ENCODE measurements around the gene PPIL4. TPM values are rescaled to one million over a fixed set of nuclear protein-coding genes. Genes with fewer than 3 reads are reported as not detected.

Gene PPIL4
- total RNA-seq, 1 donor: 46.0 TPM

DNA sequence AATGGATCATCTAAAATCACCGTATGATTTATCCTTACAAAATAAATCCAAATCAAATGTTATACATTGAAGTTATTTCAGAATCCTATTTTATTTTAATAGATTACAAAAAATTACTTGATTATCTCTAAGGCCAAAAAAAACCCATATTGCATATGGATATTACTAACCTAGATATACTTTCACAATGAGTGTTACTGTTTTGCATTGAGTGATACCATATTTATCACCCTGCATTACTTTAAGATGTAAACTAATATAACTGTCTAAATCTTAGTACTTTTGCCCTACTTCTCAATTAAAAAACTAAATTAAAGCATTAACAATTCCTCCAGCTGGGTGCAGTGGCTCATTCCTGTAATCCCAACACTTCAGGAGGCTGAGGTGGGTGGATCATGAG is 11.1 kb downstream of the PPIL4 start:
- TF ChIP-seq, protein P1, sequence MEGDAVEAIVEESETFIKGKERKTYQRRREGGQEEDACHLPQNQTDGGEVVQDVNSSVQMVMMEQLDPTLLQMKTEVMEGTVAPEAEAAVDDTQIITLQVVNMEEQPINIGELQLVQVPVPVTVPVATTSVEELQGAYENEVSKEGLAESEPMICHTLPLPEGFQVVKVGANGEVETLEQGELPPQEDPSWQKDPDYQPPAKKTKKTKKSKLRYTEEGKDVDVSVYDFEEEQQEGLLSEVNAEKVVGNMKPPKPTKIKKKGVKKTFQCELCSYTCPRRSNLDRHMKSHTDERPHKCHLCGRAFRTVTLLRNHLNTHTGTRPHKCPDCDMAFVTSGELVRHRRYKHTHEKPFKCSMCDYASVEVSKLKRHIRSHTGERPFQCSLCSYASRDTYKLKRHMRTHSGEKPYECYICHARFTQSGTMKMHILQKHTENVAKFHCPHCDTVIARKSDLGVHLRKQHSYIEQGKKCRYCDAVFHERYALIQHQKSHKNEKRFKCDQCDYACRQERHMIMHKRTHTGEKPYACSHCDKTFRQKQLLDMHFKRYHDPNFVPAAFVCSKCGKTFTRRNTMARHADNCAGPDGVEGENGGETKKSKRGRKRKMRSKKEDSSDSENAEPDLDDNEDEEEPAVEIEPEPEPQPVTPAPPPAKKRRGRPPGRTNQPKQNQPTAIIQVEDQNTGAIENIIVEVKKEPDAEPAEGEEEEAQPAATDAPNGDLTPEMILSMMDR (IDR thresholded peaks at IDR 0.05; ENCODE audit: insufficient read depth, low read length): no peak
- H3K4me3 ChIP-seq (ENCODE audit: low read depth, low read length): no peak overlapping the region
- no peak for DNase-seq (ENCODE audit: low read depth)

DNA sequence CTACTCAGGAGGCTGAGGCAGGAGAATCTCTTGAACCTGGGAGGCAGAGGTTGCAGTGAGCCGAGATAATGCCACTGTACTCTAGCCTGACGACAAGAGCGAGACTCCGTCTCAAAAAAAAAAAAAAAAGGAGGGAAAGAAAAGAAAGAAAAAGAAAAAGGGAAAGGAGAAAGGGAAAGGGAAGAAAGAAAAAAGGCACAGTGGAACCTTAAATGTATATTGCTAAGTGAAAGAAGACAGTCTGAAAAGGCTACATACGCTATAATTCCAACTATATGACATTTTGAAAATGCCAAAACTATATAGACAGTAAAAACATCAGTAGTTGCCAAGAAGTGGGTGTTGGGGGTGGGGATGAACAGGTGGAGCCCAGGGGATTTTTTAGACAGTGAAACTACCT is 16.2 kb downstream of the PPIL4 start:
- no peak overlapping the region for H3K4me3 ChIP-seq (ENCODE audit: low read depth, low read length)
- DNase-seq (ENCODE audit: low read depth): no peak
- TF ChIP-seq, protein P1 (IDR thresholded peaks at IDR 0.05; ENCODE audit: insufficient read depth, low read length): no peak

DNA sequence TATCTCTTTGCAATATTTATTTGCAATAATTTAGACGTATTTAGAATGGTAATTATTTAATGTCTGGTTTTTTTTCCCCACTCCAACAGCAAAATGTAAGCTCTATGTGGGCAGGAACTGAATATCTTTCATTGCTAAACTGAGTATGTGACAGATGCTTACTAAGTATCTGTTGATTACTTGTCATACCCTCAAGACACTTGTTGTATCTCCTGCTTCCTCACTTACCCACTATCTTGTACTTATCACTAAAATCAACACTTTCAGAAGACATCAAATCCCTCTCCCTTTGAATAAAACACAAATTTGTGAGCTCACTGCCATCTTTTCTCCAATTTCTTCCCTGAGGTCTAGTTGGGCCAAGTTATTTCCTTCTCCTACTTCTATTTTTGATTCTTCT is 30.3 kb downstream of the PPIL4 start:
- H3K4me3 ChIP-seq (ENCODE audit: low read depth, low read length): no peak overlapping the region
- DNase-seq (ENCODE audit: low read depth): no peak
- TF ChIP-seq, protein P1 (IDR thresholded peaks at IDR 0.05; ENCODE audit: insufficient read depth, low read length): no peak

DNA sequence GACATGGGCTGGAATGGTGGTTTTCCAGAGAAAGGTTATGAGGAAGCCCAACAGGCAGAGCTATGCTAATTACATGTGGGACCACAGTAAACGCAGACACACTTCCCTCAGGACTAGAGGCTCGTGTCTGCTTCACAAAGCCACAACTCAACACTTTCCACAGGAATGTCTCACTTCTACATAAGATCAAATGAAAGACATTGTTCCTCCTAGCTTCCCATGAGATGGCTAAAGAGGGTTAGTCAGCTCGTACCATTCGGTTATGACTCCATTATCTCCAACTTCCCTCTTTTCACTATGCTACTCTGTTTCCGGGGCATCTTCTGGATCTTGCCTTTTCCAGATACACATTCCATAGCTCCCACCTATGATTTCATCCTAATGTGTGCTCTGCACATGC is 31.9 kb downstream of the PPIL4 start:
- DNase-seq (ENCODE audit: low read depth): no peak
- no peak overlapping the region for H3K4me3 ChIP-seq (ENCODE audit: low read depth, low read length)
- TF ChIP-seq, protein P1 (IDR thresholded peaks at IDR 0.05; ENCODE audit: insufficient read depth, low read length): no peak

DNA sequence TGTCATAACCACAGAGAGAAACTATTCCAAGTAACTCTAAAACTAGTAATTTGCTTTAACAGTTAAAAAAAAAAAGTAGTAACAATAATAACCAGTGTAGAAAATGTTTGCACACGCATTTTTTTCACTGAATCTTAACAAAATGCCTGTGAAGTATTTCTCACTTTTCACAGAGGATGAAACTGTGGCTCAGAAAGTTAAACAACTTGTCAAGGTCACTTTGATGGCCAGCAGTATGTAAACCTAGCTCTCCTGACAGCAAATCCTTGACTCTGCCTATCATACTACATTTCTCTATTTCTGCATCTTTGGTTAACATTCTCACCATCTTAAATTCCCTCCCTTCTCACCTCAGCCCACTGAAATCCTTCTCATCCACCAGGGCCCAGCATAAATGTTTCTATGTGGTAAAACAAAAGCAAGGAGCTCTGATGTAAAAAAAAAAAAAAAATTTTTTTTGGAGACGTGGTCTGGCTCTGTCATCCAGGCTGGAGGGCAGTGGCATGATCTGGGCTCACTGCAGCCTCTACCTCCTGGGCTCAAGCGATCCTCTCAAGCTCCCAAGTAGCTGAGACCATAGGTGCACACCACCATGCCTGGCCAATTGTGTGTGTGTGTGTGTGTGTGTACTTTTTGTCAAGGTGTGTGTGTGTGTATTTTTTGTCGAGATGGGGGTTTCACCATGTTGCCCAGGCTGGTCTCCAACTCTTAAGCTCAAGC is 34.9 kb downstream of the PPIL4 start:
- TF ChIP-seq, protein P1 (IDR thresholded peaks at IDR 0.05; ENCODE audit: insufficient read depth, low read length): no peak
- no peak overlapping the region for H3K4me3 ChIP-seq (ENCODE audit: low read depth, low read length)
- DNase-seq (ENCODE audit: low read depth): no peak

DNA sequence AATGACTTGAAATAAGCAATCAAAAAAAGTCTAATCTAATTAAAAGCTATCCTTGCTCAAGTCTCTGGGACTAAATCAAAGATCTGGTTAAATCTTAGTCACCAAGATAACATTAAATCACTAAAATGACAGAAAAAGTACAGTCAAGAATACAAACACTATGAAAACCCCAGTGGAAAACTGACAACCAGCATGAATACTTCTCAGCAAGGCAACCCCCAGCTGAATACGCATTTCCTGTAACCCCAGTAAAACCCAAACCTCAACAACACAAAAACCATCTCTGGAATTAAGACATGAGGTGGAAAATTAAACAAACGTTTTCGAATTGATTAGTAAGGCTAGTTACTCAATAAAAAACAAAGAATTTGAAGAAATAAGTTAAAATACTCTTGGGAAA is 37.4 kb downstream of the PPIL4 start:
- TF ChIP-seq, protein P1 (IDR thresholded peaks at IDR 0.05; ENCODE audit: insufficient read depth, low read length): no peak
- DNase-seq (ENCODE audit: low read depth): no peak

DNA sequence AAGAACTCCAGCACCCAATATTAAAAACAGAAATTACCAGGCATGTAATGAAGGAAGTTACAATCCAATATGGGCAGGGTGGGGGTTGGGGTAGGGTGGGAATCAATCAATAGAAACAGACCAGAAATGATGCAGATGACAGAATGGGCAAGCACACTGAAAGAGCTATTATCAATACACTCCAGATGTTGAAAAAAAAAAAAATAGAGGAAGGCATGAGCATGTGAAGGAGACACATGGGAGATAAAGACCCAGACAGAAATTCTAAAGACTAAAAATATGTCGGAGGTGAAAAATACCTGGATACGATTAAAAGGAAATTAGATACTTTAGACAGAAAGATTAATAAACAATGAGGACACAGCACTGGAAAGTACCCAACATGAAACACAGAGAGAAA is 42.0 kb downstream of the PPIL4 start:
- TF ChIP-seq, protein P1 (IDR thresholded peaks at IDR 0.05; ENCODE audit: insufficient read depth, low read length): no peak
- no peak for DNase-seq (ENCODE audit: low read depth)
- H3K4me3 ChIP-seq (ENCODE audit: low read depth, low read length): no peak overlapping the region

More for the DNA sequence above, 37.4 kb downstream of the PPIL4 start:
- no peak overlapping the region for H3K4me3 ChIP-seq (ENCODE audit: low read depth, low read length)

Measured in fibroblast of the aortic adventitia (primary cell).